NCI-H2107 treated with DMSO at 0.1 percent for 48 hours (cell line): ENCODE measurements around the gene PEX11A.

ENCODE experiments used
- DNase-seq: peaks from one replicate; lab custom pipeline; 2025; ENCODE audit not compliant: unreplicated experiment; lab: John Stamatoyannopoulos, UW

Gene PEX11A

DNA sequence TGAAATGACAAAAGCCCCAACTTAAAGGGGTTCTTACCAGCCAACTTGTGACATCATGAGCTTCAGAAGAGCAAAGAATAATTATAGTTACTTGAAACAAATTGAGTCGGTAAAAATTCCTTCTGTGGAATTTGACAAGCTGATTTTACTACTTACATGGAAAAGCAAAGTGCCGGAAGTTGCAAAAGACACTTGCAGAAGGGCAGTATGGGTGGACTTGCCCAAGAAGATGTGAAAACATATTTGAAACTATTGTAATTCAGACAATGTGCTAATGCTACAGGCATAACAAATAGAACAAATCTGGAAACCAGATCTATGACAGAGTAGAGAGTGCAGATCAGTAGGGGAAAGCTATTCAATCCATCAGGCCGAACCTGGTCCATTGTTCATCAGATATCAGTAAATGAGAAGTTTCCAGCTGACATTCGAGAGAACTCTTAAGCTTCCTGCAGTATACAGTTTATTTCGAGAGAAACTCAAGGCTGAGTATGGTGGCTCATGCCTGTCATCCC, 32.8 kb downstream of the PEX11A start:
- DNase-seq, result no peak

GRCh38 chr15:89656116-89656815, 34.3 kb downstream of the PEX11A start:
- DNase-seq, result no peak

DNA sequence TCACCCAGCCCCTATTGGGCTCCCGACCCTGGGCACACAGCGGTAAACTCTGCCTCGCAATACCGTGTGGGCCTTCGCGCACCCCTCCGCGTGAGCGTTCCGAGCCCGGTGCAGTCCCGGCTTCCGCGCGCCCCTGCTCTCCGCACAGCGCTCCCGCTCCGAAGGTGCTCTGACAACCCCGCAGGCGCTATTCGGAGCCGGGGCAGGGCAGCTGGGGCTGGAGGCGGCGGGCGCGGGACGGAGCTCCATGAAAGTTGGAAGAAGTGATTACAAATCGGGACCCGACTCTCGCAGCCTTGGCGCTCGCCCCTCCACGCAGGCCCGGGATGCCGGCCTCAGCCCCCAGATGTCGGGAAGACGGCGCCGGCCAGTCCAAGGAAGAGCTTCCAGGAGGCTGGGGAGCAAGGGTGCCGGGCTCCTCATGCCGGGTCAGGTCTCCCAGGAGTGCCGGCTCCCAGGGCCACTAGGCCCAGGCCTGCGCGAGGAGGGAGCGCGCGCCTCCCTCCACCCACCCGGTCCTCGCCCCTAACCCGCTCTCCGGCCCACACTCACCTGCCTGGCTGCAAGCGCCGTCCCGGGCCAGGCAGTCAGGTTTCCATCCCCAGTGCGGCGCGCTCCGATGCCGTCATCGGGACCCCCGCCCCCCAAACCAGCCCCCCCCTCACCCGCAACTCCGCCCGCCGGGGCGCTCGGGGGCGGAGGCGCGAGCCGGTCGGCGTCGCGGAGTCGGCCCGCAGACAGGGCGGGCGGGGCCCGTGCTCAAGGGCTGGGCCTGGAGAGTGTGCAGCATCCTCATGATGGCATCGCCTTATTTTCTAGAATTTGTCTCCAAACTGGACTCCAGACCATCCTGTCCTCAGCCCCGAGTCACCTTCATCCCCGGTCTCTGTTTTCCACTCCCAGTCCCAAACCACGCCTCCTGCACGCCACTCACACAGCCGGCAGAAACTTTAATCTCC, 35.4 kb downstream of the PEX11A start, which contains the start of gene KIF7:
TSS of gene KIF7 (minus strand) at position 621 of the 959 bp plus-strand sequence. CDS start 2,537 bp downstream, outside the sequence.
- DNase-seq, result no peak

- no peak for DNase-seq
These were observed 36.2 kb downstream of the PEX11A start for GRCh38 chr15:89654301-89654761.

DNA sequence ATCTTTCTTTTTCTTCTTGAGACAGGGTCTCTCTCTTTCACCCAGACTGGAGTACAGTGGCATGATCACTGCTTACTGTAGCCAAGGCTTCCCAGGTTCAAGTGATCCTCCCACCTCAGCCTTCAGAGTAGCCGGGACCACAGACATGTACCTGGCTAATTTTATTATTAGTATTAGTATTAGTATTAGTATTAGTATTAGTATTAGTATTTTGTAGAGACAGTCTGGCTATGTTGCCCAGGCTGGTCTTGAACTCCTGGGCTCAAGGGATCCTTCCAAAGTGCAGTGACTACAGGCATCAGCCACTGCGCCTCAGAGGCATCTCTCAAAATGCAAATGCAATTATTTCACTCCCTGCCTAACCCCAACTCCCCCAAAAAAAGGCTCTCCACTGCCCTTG, 37.0 kb downstream of the PEX11A start:
- no peak for DNase-seq

- DNase-seq, result no peak
These were observed 37.9 kb downstream of the PEX11A start for GRCh38 chr15:89652666-89653065.

GRCh38 chr15:89652131-89652530, 38.4 kb downstream of the PEX11A start:
- DNase-seq, result no peak

GRCh38 chr15:89649716-89650115, 40.8 kb downstream of the PEX11A start:
- no peak for DNase-seq

- no peak for DNase-seq
These were observed 41.4 kb downstream of the PEX11A start for GRCh38 chr15:89649013-89649625.

DNA sequence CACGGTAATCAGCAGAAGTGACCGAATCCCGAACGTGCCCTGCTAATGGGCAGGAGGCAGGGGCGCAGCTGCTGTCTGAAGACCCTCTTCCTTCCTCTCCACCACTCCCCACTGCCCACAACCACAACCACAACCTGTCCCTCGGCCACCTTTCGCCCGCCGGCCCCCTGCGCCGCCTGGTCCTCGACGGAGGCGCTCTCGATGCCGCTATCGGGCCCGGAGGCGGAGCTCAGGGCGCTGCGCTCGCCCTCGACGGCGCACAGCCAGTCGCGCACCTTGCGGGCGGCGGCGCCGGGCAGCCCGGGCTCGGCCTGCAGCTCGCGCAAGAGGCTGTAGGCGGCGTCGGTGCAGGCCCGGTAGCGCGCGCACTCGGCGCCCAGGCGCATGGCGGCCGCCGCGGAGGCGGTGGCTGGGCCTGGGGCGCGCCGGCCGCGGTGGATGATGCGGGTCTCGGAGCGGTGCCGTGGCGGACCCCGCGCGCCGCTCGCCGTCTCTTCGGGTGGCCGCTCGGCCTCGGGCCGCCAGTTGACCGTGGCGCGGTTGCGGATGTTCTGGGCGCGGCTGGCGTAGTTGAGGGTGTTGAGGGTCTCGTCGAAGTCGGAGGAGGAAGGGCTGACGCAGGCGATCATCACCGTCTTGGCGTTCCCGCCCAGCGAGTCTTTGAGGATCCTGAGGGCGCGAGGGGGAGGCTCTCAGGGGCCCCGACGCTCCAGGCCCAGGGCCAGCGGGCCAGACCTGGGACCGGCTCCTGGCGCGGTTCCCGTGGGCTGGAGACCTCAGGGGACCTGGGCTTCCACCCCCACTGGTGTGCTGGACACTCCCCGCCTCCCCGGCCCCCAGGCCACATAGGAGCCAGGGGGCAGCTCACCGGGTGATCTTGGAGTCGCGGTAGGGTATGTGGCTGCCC, 42.2 kb downstream of the PEX11A start:
- DNase-seq, result no peak

DNA sequence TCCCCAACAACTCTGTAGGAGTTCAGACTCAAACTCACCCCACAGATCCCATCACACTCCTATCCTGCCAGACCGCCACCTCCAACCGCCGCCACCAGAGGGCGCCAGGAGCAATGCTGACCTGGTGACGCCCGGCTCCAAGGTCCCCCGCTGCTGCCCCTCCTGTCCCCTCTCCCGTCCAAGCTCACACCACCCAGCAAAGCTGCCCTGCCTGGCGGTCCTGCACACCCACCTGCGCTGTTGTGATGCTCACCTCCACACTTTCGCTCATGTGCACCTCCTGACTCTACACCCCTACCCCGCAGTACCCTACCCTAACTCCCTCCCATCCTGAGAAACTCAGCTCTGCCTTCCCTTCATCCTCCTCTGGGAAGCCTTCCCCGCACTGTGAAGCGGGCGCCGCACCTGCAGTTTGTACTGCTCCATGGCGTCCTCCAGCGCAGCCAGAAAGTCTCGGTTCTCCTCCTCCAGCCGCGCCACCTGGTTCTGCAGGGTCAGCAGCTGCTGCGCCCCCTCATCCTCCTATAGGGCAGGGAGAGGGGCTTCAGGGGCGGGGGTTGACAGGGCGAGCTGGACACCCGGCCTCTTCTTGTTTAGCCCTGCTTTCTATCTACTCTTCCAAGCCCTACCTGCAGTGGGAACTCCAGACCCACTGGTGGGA, 43.2 kb downstream of the PEX11A start:
- DNase-seq, result no peak

DNA sequence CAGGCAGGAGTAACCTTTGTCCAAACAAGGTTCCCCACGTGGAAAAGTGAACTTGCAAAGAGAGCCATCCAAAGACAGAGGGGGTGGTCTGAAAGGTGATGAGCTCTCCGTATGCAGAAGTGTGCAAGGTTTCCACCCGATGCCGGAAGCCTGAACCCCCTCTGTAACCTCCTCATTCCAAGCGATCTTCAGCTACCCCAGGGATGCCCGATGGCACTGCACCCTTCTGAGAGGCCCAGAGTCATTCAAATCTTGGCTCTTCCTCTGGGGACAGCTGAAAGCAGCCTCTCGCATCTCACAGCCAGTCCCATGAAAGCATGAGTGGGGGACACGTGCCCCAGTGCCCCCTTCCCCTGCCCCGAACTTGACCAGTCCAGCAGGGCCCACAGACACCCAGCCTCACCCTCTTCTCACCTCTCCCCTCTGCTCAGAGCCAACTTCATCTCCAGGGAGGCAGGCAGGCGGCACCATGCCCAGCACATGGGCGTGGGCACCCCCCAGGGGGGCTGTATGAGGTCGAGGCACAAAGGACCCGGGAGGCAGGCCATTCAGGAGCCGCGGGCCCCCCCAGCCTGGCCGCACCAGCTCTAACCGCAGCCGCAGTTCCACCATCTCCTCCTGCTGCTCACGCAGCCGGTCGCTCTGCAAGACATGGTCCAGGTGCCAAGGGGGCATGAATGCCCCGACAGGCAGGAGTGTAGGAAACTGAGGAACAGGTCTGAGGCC, 44.0 kb downstream of the PEX11A start:
- DNase-seq, result no peak

DNA sequence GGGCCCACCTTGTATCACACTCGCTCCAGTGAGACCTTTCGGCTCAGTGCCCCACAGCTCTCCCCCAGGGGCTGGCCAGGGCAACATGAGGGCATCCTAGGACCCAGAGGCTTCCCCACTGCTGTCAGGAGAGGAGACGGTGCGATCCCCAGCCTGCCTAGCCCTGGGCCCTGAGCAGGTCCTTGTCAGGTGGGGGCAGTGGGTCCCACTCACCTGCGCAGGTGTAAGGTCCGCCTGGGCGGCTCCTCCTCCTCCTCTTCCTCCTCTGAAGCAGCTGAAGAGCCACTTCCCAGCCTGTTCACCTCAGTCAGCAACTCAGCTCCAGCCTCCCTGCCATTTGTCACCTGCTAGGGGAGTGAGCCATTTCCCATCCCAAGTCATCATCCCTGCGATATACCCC, 44.9 kb downstream of the PEX11A start:
- DNase-seq, result no peak

GRCh38 chr15:89642106-89642505, 48.4 kb downstream of the PEX11A start:
- no peak for DNase-seq

DNA sequence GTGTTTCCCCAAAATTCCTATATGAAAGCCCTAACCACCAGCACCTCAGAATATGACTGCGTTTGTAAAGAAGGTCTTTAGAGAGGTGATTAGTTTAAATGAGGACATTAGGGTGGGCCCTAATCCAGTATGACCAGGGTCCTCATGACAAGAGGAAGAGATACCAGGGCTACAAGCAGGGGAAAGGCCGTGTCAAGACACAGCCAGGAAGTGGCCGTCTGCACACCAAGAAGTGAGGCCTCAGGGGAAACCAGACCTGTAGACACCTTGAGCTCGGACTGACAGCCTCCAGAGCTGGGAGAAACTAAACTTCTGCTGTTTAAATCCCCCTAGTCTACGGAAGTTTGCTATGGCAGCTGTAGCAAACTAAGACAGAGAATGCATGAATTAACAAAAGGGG, 49.5 kb downstream of the PEX11A start:
- no peak for DNase-seq

DNA sequence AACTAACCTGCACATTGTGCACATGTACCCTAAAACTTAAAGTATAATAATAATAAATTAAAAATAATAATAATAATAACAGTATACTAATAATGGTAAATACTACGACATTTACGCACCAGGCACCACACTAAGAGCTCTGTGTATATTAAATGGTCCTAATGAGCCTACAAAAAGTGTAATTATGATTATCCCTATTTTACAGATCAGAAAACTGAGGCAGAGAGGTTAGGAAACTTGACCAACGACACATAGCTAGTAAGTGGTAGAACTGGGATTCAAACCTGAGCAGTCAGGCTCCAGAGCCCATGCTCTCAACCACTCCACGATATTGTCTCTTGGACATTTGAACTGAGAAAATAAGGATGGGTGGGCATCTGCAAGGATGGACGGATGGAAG, 50.3 kb downstream of the PEX11A start:
- no peak for DNase-seq

GRCh38 chr15:89633585-89633984, 57.0 kb downstream of the PEX11A start:
- no peak for DNase-seq

GRCh38 chr15:89632563-89633430, 57.8 kb downstream of the PEX11A start:
- DNase-seq, result no peak
